GM23338 (cell line): ENCODE measurements around the gene HSH2D. TPM values are rescaled to one million over a fixed set of nuclear protein-coding genes. Genes with fewer than 3 reads are reported as not detected.

Experiments used
- ATAC-seq: fragments of 200-7000 bp; cut with Tn5 transposase; 3 replicates; pipeline ENCODE4 v1.9.1; 2020
- DNase-seq: peaks from one replicate; pipeline ENCODE4 v3.0.0-alpha.2; 2015; ENCODE audit warnings: low spot score
- H2AFZ ChIP-seq: fragments of 200-600 bp; sonication (generic); 2 replicates; pipeline ENCODE4 v1.8.0; 2016; ENCODE audit warnings: antibody characterized with exemption, mild to moderate bottlenecking, moderate library complexity
- H3F3A ChIP-seq: fragments of 200-600 bp; sonication (generic); replicated peaks from 2 replicates; pipeline ENCODE4 v1.8.0; 2017; ENCODE audit warnings: antibody characterized with exemption, mixed run types, low read depth
- H3K27ac ChIP-seq: fragments of 200-600 bp; sonication (generic); 2 replicates; pipeline ENCODE4 v1.6.1; 2016; ENCODE audit warnings: low read depth
- H3K27me3 ChIP-seq: fragments of 200-600 bp; sonication (generic); 2 replicates; pipeline ENCODE4 v1.8.0; 2016; ENCODE audit warnings: mild to moderate bottlenecking, mixed run types, moderate library complexity; ENCODE audit not compliant: insufficient read depth
- H3K36me3 ChIP-seq: fragments of 200-600 bp; sonication (generic); 2 replicates; pipeline ENCODE4 v1.8.0; 2016; ENCODE audit warnings: mild to moderate bottlenecking; ENCODE audit not compliant: insufficient read depth
- H3K4me1 ChIP-seq: fragments of 200-600 bp; sonication (generic); 2 replicates; pipeline ENCODE4 v1.8.0; 2016; ENCODE audit warnings: mild to moderate bottlenecking, moderate library complexity; ENCODE audit not compliant: insufficient read depth
- H3K4me2 ChIP-seq: fragments of 200-600 bp; sonication (generic); 2 replicates; pipeline ENCODE4 v1.7.1; 2017; ENCODE audit warnings: mixed run types
- H3K4me3 ChIP-seq: fragments of 200-600 bp; sonication (generic); 2 replicates; pipeline ENCODE4 v1.6.1; 2016; ENCODE audit warnings: mixed run types
- H3K79me2 ChIP-seq: fragments of 200-600 bp; sonication (generic); replicated peaks from 2 replicates; pipeline ENCODE4 v1.8.0; 2017; ENCODE audit warnings: mild to moderate bottlenecking; ENCODE audit not compliant: insufficient read depth
- H3K9me2 ChIP-seq: fragments of 200-600 bp; sonication (generic); 2 replicates; pipeline ENCODE4 v1.8.0; 2017; ENCODE audit not compliant: insufficient read depth
- H4K20me1 ChIP-seq: fragments of 200-600 bp; sonication (generic); replicated peaks from 2 replicates; pipeline ENCODE4 v1.8.0; 2017; ENCODE audit warnings: mild to moderate bottlenecking; ENCODE audit not compliant: insufficient read depth
- H3K27ac Mint-ChIP-seq: 2 replicates; pipeline ENCODE4 v1.8.0; 2020; ENCODE audit warnings: inconsistent platforms, mild to moderate bottlenecking, moderate library complexity, mixed read lengths
- H3K27me3 Mint-ChIP-seq: 3 replicates; pipeline ENCODE4 v1.8.0; 2022; ENCODE audit warnings: low read depth, mild to moderate bottlenecking, moderate library complexity, mixed read lengths, inconsistent platforms; ENCODE audit not compliant: insufficient read depth, poor library complexity
- H3K36me3 Mint-ChIP-seq: 3 replicates; pipeline ENCODE4 v1.8.0; 2021; ENCODE audit warnings: low read depth, mild to moderate bottlenecking, inconsistent platforms, moderate library complexity, mixed read lengths
- H3K4me1 Mint-ChIP-seq: 3 replicates; pipeline ENCODE4 v1.8.0; 2020; ENCODE audit warnings: mild to moderate bottlenecking, inconsistent platforms, mixed read lengths
- H3K4me3 Mint-ChIP-seq: 3 replicates; pipeline ENCODE4 v1.8.0; 2021; ENCODE audit warnings: moderate library complexity, mild to moderate bottlenecking, inconsistent platforms, mixed read lengths
- H3K9me3 Mint-ChIP-seq: 3 replicates; pipeline ENCODE4 v1.8.0; 2020; ENCODE audit warnings: moderate library complexity, mild to moderate bottlenecking, inconsistent platforms, mixed read lengths
- CTCF ChIP-seq, 2 experiments: fragments of 200-600 bp in 1 of 2; sonication (generic) in 1 of 2; conservative IDR thresholded peaks; 2 replicates each; pipeline versions ENCODE4 v1.5.1 to v1.6.1; 2016 to 2017; ENCODE audit warnings: antibody characterized with exemption in 2 of 2, low read depth in 2 of 2, mild to moderate bottlenecking in 2 of 2, moderate library complexity in 1 of 2
- ETS1 ChIP-seq: IDR thresholded peaks from 2 replicates; pipeline ENCODE4 v1.6.1; 2016; ENCODE audit warnings: antibody characterized with exemption
- EZH2 ChIP-seq: fragments of 200-600 bp; sonication (generic); IDR thresholded peaks from one replicate; pipeline ENCODE4 v1.8.0; 2017; ENCODE audit warnings: antibody characterized with exemption, mild to moderate bottlenecking, low read depth; ENCODE audit not compliant: unreplicated experiment
- JUNB ChIP-seq: IDR thresholded peaks from one replicate; pipeline ENCODE4 v1.6.1; 2016; ENCODE audit warnings: antibody characterized with exemption; ENCODE audit not compliant: unreplicated experiment
- NANOG ChIP-seq: IDR thresholded peaks from 2 replicates; pipeline ENCODE4 v1.6.1; 2016; ENCODE audit warnings: antibody characterized with exemption, borderline replicate concordance
- STAT1 ChIP-seq: IDR thresholded peaks from one replicate; pipeline ENCODE4 v1.6.1; 2016; ENCODE audit warnings: antibody characterized with exemption; ENCODE audit not compliant: unreplicated experiment
- ZNF114 ChIP-seq: fragments of 250-450 bp; sonication (Bioruptor Pico); IDR thresholded peaks from 2 replicates; pipeline ENCODE4 v1.5.0; 2020; ENCODE audit warnings: mild to moderate bottlenecking, moderate library complexity
- ZNF331 ChIP-seq: fragments of 250-450 bp; sonication (Bioruptor Pico); IDR thresholded peaks from 2 replicates; pipeline ENCODE4 v1.5.0; 2020; ENCODE audit warnings: low read depth, mild to moderate bottlenecking, moderate library complexity
- polyA plus RNA-seq: library from polyadenylated mRNA; unstranded; fragments of >200 nt; fragmentation: Nextera tagmentation; extraction: Ambion mirVana; gene quantifications from 2 replicates; pipeline ENCODE4 v1.2.1, GENCODE V29; 2016
- total RNA-seq: library from RNA; depleted of rRNA; stranded (reverse); fragments of >200 nt; shearing (Covaris generic); gene quantifications from 2 replicates; pipeline ENCODE4 v1.2.3, GENCODE V29; 2014
- TF ChIP-seq, protein P1 (sequence below): IDR thresholded peaks from one replicate; pipeline ENCODE4 v1.6.1; 2018; ENCODE audit warnings: antibody characterized with exemption; ENCODE audit not compliant: unreplicated experiment

HSH2D gene
- total and polyA plus RNA-seq, 2 experiments from 2014 or later = 0.81 to 1.4 TPM

DNA sequence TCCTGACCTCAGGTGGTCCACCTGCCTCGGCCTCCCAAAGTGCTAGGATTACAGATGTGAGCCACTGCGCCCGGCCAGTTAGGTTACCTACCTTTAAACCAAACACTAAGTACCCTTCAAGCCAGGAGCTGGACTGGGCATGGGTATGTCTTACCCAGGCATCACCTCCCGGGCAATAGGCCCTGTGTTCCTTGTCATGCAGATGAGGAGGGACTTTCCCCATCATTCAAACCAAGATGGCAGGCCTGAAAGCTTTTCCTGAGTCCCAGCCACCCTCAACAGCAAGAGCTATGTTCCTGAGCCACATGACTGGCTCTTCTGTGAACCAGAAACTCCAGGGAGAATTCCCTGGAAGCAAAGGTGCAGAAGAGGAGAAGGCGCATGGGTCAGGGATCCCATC lies 22.3 kb upstream of the HSH2D start (continued):
- TF ChIP-seq, protein P1, sequence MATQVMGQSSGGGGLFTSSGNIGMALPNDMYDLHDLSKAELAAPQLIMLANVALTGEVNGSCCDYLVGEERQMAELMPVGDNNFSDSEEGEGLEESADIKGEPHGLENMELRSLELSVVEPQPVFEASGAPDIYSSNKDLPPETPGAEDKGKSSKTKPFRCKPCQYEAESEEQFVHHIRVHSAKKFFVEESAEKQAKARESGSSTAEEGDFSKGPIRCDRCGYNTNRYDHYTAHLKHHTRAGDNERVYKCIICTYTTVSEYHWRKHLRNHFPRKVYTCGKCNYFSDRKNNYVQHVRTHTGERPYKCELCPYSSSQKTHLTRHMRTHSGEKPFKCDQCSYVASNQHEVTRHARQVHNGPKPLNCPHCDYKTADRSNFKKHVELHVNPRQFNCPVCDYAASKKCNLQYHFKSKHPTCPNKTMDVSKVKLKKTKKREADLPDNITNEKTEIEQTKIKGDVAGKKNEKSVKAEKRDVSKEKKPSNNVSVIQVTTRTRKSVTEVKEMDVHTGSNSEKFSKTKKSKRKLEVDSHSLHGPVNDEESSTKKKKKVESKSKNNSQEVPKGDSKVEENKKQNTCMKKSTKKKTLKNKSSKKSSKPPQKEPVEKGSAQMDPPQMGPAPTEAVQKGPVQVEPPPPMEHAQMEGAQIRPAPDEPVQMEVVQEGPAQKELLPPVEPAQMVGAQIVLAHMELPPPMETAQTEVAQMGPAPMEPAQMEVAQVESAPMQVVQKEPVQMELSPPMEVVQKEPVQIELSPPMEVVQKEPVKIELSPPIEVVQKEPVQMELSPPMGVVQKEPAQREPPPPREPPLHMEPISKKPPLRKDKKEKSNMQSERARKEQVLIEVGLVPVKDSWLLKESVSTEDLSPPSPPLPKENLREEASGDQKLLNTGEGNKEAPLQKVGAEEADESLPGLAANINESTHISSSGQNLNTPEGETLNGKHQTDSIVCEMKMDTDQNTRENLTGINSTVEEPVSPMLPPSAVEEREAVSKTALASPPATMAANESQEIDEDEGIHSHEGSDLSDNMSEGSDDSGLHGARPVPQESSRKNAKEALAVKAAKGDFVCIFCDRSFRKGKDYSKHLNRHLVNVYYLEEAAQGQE = no peak

- no peaks in the 10 kb centered on the region for H3F3A ChIP-seq
- TF ChIP-seq NANOG = no peak
- TF ChIP-seq ZNF114 (CRISPR knock-in tag) = no peak
- no peak for TF ChIP-seq STAT1
- TF ChIP-seq EZH2 = no peak
- no peak for TF ChIP-seq JUNB
- TF ChIP-seq ETS1 = no peak
- TF ChIP-seq, protein P1 = no peak
- no peak for TF ChIP-seq CTCF (conservative IDR thresholded peaks at IDR 0.05; ENCODE audit: low read depth in 2 of 2)
- no peak for TF ChIP-seq ZNF331 (CRISPR knock-in tag)
Observed at GRCh38 chr19:16121967-16122366, 21.5 kb upstream of the HSH2D start.

More at GRCh38 chr19:16121967-16122366, 21.5 kb upstream of the HSH2D start:
- Histone ChIP-seq H3K27ac (no peak overlapping the region), H4K20me1 (peaks cover 5% of the 10 kb centered on the region; the same call in 1 of the 2 replicates), H3K79me2 (no peaks in the 10 kb centered on the region), H3K4me1 (no peaks in the 10 kb centered on the region), H3K4me3 (no peak overlapping the region), H3K9me2 (no peaks in the 10 kb centered on the region), H3K4me2 (no peak overlapping the region), H3K27me3 (no peaks in the 10 kb centered on the region), H3K36me3 (peaks cover 21% of the 10 kb centered on the region), H2AFZ (no peak overlapping the region)
- Mint-ChIP-seq H3K9me3 (no peaks in the 10 kb centered on the region), H3K4me1 (peaks cover 5% of the 10 kb centered on the region; the same call in 1 of the 3 replicates), H3K27ac (no peak overlapping the region), H3K36me3 (peaks cover 53% of the 10 kb centered on the region), H3K4me3 (no peak overlapping the region), H3K27me3 (peaks cover 7% of the 10 kb centered on the region)
- DNase-seq (no peak), ATAC-seq (no peak)
